HG02981 (cell line): Measurements from ENCODE around the gene RASIP1.
"Not testable (repeated sequence)": the region's sequence is repeated elsewhere in the genome, so short reads cannot be mapped to it uniquely, and the experiment has no call there.

ENCODE experiments used
- ATAC-seq: cut with Tn5 transposase; IDR thresholded peaks from one replicate; pipeline ENCODE4 v1.9.1; 2021; ENCODE audit warnings: mild to moderate bottlenecking, moderate library complexity; ENCODE audit not compliant: unreplicated experiment

Gene RASIP1

GRCh38 chr19:48740164-48740972 lies at the start of gene RASIP1:
Gene RASIP1, minus strand, starts transcription at chr19:48740610. Its CDS starts 328 bp downstream, at chr19:48740282.
- ATAC-seq = no peak

- not testable (repeated sequence) for ATAC-seq
Measured at GRCh38 chr19:48787331-48787730, 46.9 kb upstream of the RASIP1 start.

GRCh38 chr19:48786422-48786821 lies 46.0 kb upstream of the RASIP1 start:
- ATAC-seq = not testable (repeated sequence)

GRCh38 chr19:48784527-48784926 lies 44.1 kb upstream of the RASIP1 start:
- ATAC-seq = no peak

- ATAC-seq = no peak
Measured at GRCh38 chr19:48780631-48781391, 40.4 kb upstream of the RASIP1 start.

- ATAC-seq = no peak
Measured at GRCh38 chr19:48779636-48780035, 39.2 kb upstream of the RASIP1 start.

GRCh38 chr19:48777720-48778119 lies 37.3 kb upstream of the RASIP1 start:
- no peak for ATAC-seq

- no peak for ATAC-seq
Measured at GRCh38 chr19:48777139-48777538, 36.7 kb upstream of the RASIP1 start.

- no peak for ATAC-seq
Measured at GRCh38 chr19:48772503-48772953, 32.1 kb upstream of the RASIP1 start.

- ATAC-seq = no peak
Measured at GRCh38 chr19:48770734-48771472, 30.5 kb upstream of the RASIP1 start.

GRCh38 chr19:48770266-48770665 lies 29.9 kb upstream of the RASIP1 start:
- no peak for ATAC-seq

GRCh38 chr19:48768994-48769713 lies 28.7 kb upstream of the RASIP1 start:
- ATAC-seq = no peak

- not testable (repeated sequence) for ATAC-seq
Measured at GRCh38 chr19:48768171-48768753, 27.9 kb upstream of the RASIP1 start.

- not testable (repeated sequence) for ATAC-seq
Measured at GRCh38 chr19:48765816-48766215, 25.4 kb upstream of the RASIP1 start.

- no peak for ATAC-seq
Measured at GRCh38 chr19:48760504-48761205, 20.2 kb upstream of the RASIP1 start.

- no peak for ATAC-seq
Measured at GRCh38 chr19:48757741-48758144, 17.3 kb upstream of the RASIP1 start.

GRCh38 chr19:48757089-48757675 lies 16.8 kb upstream of the RASIP1 start:
- no peak for ATAC-seq

- no peak for ATAC-seq
Measured at GRCh38 chr19:48756686-48757085, 16.3 kb upstream of the RASIP1 start.

GRCh38 chr19:48756212-48756611 lies 15.8 kb upstream of the RASIP1 start:
- no peak for ATAC-seq
